Measurements from ENCODE around the gene VSTM2L. TPM values are rescaled to one million over a fixed set of nuclear protein-coding genes. Genes with fewer than 3 reads are reported as not detected.

Gene VSTM2L
- total and polyA plus RNA-seq, 9 of the 15 experiments (the other 6 are each of a cell fraction or from before 2014, with no cell fraction given): not detected

- no peak for FAIRE-seq
These were observed 35.4 kb upstream of the VSTM2L start for GRCh38 chr20:37867289-37868195.

More at GRCh38 chr20:37867289-37868195, 35.4 kb upstream of the VSTM2L start:
- in situ Hi-C loops (cut with MboI): no loop called here
- no peaks in the 10 kb centered on the region for H3K79me2 ChIP-seq (ENCODE audit: control insufficient read depth, insufficient read depth, low read length)
- ChIA-PET POLR2A (no interaction called here), CTCF (ENCODE audit: low intra/inter-chr PET ratio) (no interaction called here)
- H3K9me1 ChIP-seq (ENCODE audit: control insufficient read depth, insufficient read depth, low read length): no peaks in the 10 kb centered on the region
- no peak overlapping the region for H3K4me2 ChIP-seq (ENCODE audit: insufficient read depth, low read length)
- intact Hi-C loops (cut with micrococcal nuclease): no loop called here
- no peak for TF ChIP-seq SMAD2 (IDR thresholded peaks at IDR 0.05; ENCODE audit: low read depth, low read length)
- TF ChIP-seq XRCC5 (IDR thresholded peaks at IDR 0.05; ENCODE audit: low read depth, low read length): no peak
- TF ChIP-seq ZNF311 (CRISPR knock-in tag; IDR thresholded peaks at IDR 0.05): no peak
- no peak for TF ChIP-seq NR1H2 (CRISPR knock-in tag; IDR thresholded peaks at IDR 0.05)
- TF ChIP-seq MTA1 (IDR thresholded peaks at IDR 0.05; ENCODE audit: borderline replicate concordance): no peak
- TF ChIP-seq ILK (tag; IDR thresholded peaks at IDR 0.05; ENCODE audit: borderline replicate concordance, low read depth): no peak
- TF ChIP-seq HOMEZ (CRISPR knock-in tag; IDR thresholded peaks at IDR 0.05): no peak
- TF ChIP-seq MCM7 (IDR thresholded peaks at IDR 0.05): no peak
- TF ChIP-seq SMAD3 (CRISPR knock-in tag; conservative IDR thresholded peaks at IDR 0.05): no peak
- TF ChIP-seq, protein P1, sequence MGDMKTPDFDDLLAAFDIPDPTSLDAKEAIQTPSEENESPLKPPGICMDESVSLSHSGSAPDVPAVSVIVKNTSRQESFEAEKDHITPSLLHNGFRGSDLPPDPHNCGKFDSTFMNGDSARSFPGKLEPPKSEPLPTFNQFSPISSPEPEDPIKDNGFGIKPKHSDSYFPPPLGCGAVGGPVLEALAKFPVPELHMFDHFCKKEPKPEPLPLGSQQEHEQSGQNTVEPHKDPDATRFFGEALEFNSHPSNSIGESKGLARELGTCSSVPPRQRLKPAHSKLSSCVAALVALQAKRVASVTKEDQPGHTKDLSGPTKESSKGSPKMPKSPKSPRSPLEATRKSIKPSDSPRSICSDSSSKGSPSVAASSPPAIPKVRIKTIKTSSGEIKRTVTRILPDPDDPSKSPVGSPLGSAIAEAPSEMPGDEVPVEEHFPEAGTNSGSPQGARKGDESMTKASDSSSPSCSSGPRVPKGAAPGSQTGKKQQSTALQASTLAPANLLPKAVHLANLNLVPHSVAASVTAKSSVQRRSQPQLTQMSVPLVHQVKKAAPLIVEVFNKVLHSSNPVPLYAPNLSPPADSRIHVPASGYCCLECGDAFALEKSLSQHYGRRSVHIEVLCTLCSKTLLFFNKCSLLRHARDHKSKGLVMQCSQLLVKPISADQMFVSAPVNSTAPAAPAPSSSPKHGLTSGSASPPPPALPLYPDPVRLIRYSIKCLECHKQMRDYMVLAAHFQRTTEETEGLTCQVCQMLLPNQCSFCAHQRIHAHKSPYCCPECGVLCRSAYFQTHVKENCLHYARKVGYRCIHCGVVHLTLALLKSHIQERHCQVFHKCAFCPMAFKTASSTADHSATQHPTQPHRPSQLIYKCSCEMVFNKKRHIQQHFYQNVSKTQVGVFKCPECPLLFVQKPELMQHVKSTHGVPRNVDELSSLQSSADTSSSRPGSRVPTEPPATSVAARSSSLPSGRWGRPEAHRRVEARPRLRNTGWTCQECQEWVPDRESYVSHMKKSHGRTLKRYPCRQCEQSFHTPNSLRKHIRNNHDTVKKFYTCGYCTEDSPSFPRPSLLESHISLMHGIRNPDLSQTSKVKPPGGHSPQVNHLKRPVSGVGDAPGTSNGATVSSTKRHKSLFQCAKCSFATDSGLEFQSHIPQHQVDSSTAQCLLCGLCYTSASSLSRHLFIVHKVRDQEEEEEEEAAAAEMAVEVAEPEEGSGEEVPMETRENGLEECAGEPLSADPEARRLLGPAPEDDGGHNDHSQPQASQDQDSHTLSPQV (IDR thresholded peaks at IDR 0.05): no peak
- no peak for TF ChIP-seq RBM25 (IDR thresholded peaks at IDR 0.05; ENCODE audit: low read depth, low read length, severe bottlenecking)
- no peak for TF ChIP-seq POLR2AphosphoS2 (IDR thresholded peaks at IDR 0.05; ENCODE audit: low read length)
- TF ChIP-seq ZBTB17 (CRISPR knock-in tag; IDR thresholded peaks at IDR 0.05): no peak
- peaks cover 0 to 4% of the 10 kb centered on the region in 2 experiments; a peak in 3 of 5 replicates for H3K4me1 ChIP-seq (replicated peaks in 1 of 2; ENCODE audit: control insufficient read depth in 2 of 2, insufficient read depth in 2 of 2, low read length in 2 of 2)
- H3K36me3 ChIP-seq (ENCODE audit: control insufficient read depth, insufficient read depth, low read length): peaks cover 7% of the 10 kb centered on the region; the same call in 2 of the 3 replicates
- DNase-seq (ENCODE audit: extremely low read depth in 1 of 4, low spot score in 3 of 4) (no peak), ATAC-seq (no peak)
- H3K27ac ChIP-seq (ENCODE audit: extremely low read depth, low read depth, low read length): no peak overlapping the region
- BruUV-seq (replicated peaks): no TSS peak
- H2AFZ ChIP-seq (ENCODE audit: low read depth, low read length): no peak overlapping the region
- no peaks in the 10 kb centered on the region; a peak in 1 of 5 replicates for H3K27me3 ChIP-seq (ENCODE audit: control insufficient read depth in 2 of 2, insufficient read depth in 2 of 2, low read length in 2 of 2)
- H4K20me1 ChIP-seq (replicated peaks; ENCODE audit: control insufficient read depth, insufficient read depth, low read length): no peaks in the 10 kb centered on the region
- 77% methylated on average over 15 of the region's 15 CpGs for WGBS (ENCODE audit: insufficient coverage, low coverage, missing lambda C conversion rate)
- H3K4me3 ChIP-seq: no peak overlapping the region
- H3K9ac ChIP-seq (ENCODE audit: insufficient read depth in 1 of 2, low read depth in 2 of 2, low read length in 2 of 2): no peak overlapping the region
- H3K9me3 ChIP-seq (replicated peaks; ENCODE audit: control insufficient read depth, insufficient read depth, low read depth, low read length): no peaks in the 10 kb centered on the region

All from K562 (cell line).